ENCODE data around the gene DLG1.

Gene DLG1

GRCh38 chr3:197302696-197303341 is 4.4 kb upstream of the DLG1 start:
- ATAC-seq (no peak), DNase-seq (ENCODE audit: low spot score in 2 of 2) (no peak)
- Mint-ChIP-seq H3K36me3 (peaks cover 5% of the 10 kb centered on the region), H3K4me1 (peaks cover 33% of the 10 kb centered on the region), H3K27ac (no peak overlapping the region), H3K9me3 (no peaks in the 10 kb centered on the region), H3K4me3 (no peak overlapping the region)

- peaks cover 10% of the 10 kb centered on the region for H3K36me3 Mint-ChIP-seq
- no peaks in the 10 kb centered on the region for H3K9me3 Mint-ChIP-seq
- peaks cover 35% of the 10 kb centered on the region for H3K4me1 Mint-ChIP-seq
- H3K4me3 Mint-ChIP-seq = no peak overlapping the region
- DNase-seq (ENCODE audit: low spot score in 2 of 2) = no peak
- ATAC-seq = no peak
- H3K27ac Mint-ChIP-seq = no peak overlapping the region
Measured at GRCh38 chr3:197302033-197302432, 3.6 kb upstream of the DLG1 start.

- ATAC-seq = no peak
- DNase-seq (ENCODE audit: low spot score in 2 of 2) = no peak
- Mint-ChIP-seq H3K4me3 (no peak overlapping the region), H3K9me3 (no peaks in the 10 kb centered on the region), H3K4me1 (peaks cover 37% of the 10 kb centered on the region), H3K36me3 (peaks cover 27% of the 10 kb centered on the region), H3K27ac (no peak overlapping the region)
Measured at GRCh38 chr3:197300361-197300760, 1.9 kb upstream of the DLG1 start.

GRCh38 chr3:197298945-197299854 is 788 bp upstream of the DLG1 start:
- Mint-ChIP-seq H3K4me1 (peaks cover 37% of the 10 kb centered on the region), H3K27ac (peak overlapping the region; percentile 94), H3K36me3 (peaks cover 38% of the 10 kb centered on the region), H3K9me3 (no peaks in the 10 kb centered on the region), H3K4me3 (peak overlapping the region; percentile 86)
- DNase-seq (ENCODE audit: low spot score in 2 of 2) (peak in 1 of 2 donors; percentile 58), ATAC-seq (peak; percentile 18)

- ATAC-seq (peak; percentile 93), DNase-seq (ENCODE audit: low spot score in 2 of 2) (peak; percentile 83 to 95)
- peaks cover 40% of the 10 kb centered on the region for H3K36me3 Mint-ChIP-seq
- peak overlapping the region; percentile 94 for H3K27ac Mint-ChIP-seq
- peak overlapping the region; percentile 86 for H3K4me3 Mint-ChIP-seq
- peaks cover 28% of the 10 kb centered on the region for H3K4me1 Mint-ChIP-seq
- H3K9me3 Mint-ChIP-seq = no peaks in the 10 kb centered on the region
Measured at GRCh38 chr3:197297476-197298340, 704 bp downstream of the DLG1 start.

- no peaks in the 10 kb centered on the region for H3K9me3 Mint-ChIP-seq
- no peak for DNase-seq (ENCODE audit: low spot score in 2 of 2)
- peak overlapping the region; percentile 94 for H3K27ac Mint-ChIP-seq
- peak overlapping the region; percentile 86 for H3K4me3 Mint-ChIP-seq
- H3K4me1 Mint-ChIP-seq = peaks cover 28% of the 10 kb centered on the region
- ATAC-seq = no peak
- peaks cover 43% of the 10 kb centered on the region for H3K36me3 Mint-ChIP-seq
Measured at GRCh38 chr3:197297002-197297401, 1.4 kb downstream of the DLG1 start.

GRCh38 chr3:197296545-197296944 is 1.9 kb downstream of the DLG1 start:
- Mint-ChIP-seq H3K4me3 (peak overlapping the region; percentile 86), H3K4me1 (peaks cover 33% of the 10 kb centered on the region), H3K27ac (peak overlapping the region; percentile 94), H3K36me3 (peaks cover 48% of the 10 kb centered on the region), H3K9me3 (no peaks in the 10 kb centered on the region)
- DNase-seq (ENCODE audit: low spot score in 2 of 2) (no peak), ATAC-seq (no peak)

GRCh38 chr3:197295871-197296270 is 2.5 kb downstream of the DLG1 start:
- no peak for DNase-seq (ENCODE audit: low spot score in 2 of 2)
- H3K9me3 Mint-ChIP-seq = no peaks in the 10 kb centered on the region
- no peak overlapping the region for H3K27ac Mint-ChIP-seq
- H3K4me3 Mint-ChIP-seq = no peak overlapping the region
- H3K4me1 Mint-ChIP-seq = peaks cover 39% of the 10 kb centered on the region
- peaks cover 52% of the 10 kb centered on the region for H3K36me3 Mint-ChIP-seq
- ATAC-seq = no peak

- Mint-ChIP-seq H3K4me3 (no peak overlapping the region), H3K27ac (no peak overlapping the region), H3K4me1 (peaks cover 46% of the 10 kb centered on the region), H3K9me3 (no peaks in the 10 kb centered on the region), H3K36me3 (peaks cover 74% of the 10 kb centered on the region)
- DNase-seq (ENCODE audit: low spot score in 2 of 2) (no peak), ATAC-seq (no peak)
Measured at GRCh38 chr3:197293605-197294237, 4.7 kb downstream of the DLG1 start.

GRCh38 chr3:197292648-197293047 is 5.8 kb downstream of the DLG1 start:
- ATAC-seq (no peak), DNase-seq (ENCODE audit: low spot score in 2 of 2) (no peak)
- Mint-ChIP-seq H3K36me3 (peaks cover 78% of the 10 kb centered on the region), H3K4me3 (no peak overlapping the region), H3K27ac (no peak overlapping the region), H3K9me3 (no peaks in the 10 kb centered on the region), H3K4me1 (peaks cover 46% of the 10 kb centered on the region)

GRCh38 chr3:197292083-197292646 is 6.2 kb downstream of the DLG1 start:
- DNase-seq (ENCODE audit: low spot score in 2 of 2) (no peak), ATAC-seq (peak; percentile 71)
- Mint-ChIP-seq H3K4me3 (no peak overlapping the region), H3K36me3 (peaks cover 81% of the 10 kb centered on the region), H3K4me1 (peaks cover 46% of the 10 kb centered on the region), H3K27ac (no peak overlapping the region), H3K9me3 (no peaks in the 10 kb centered on the region)

GRCh38 chr3:197289726-197290125 is 8.7 kb downstream of the DLG1 start:
- Mint-ChIP-seq H3K4me3 (no peak overlapping the region), H3K4me1 (peaks cover 36% of the 10 kb centered on the region), H3K9me3 (no peaks in the 10 kb centered on the region), H3K27ac (no peak overlapping the region), H3K36me3 (peaks cover 81% of the 10 kb centered on the region)
- ATAC-seq (no peak), DNase-seq (ENCODE audit: low spot score in 2 of 2) (no peak)

GRCh38 chr3:197286678-197287077 is 11.7 kb downstream of the DLG1 start:
- H3K4me1 Mint-ChIP-seq = peaks cover 27% of the 10 kb centered on the region
- ATAC-seq (no peak), DNase-seq (ENCODE audit: low spot score in 2 of 2) (no peak)
- H3K27ac Mint-ChIP-seq = no peak overlapping the region
- no peaks in the 10 kb centered on the region for H3K9me3 Mint-ChIP-seq
- no peak overlapping the region for H3K4me3 Mint-ChIP-seq
- H3K36me3 Mint-ChIP-seq = peaks cover 96% of the 10 kb centered on the region

- peaks cover 15% of the 10 kb centered on the region for H3K4me1 Mint-ChIP-seq
- H3K27ac Mint-ChIP-seq = no peak overlapping the region
- H3K36me3 Mint-ChIP-seq = peaks cover 98% of the 10 kb centered on the region
- no peaks in the 10 kb centered on the region for H3K9me3 Mint-ChIP-seq
- ATAC-seq (no peak), DNase-seq (ENCODE audit: low spot score in 2 of 2) (no peak)
- H3K4me3 Mint-ChIP-seq = no peak overlapping the region
Measured at GRCh38 chr3:197285557-197285956, 12.9 kb downstream of the DLG1 start.
